ENCODE measurements around the gene DNAI1.
"Not testable (repeated sequence)": the region's sequence is repeated elsewhere in the genome, so short reads cannot be mapped to it uniquely, and the experiment has no call there.

The DNAI1 gene

GRCh38 chr9:34513567-34514214 lies 55.1 kb downstream of the DNAI1 start:
- no peak for DNase-seq (ENCODE audit: low read depth)

GRCh38 chr9:34514401-34514800 lies 55.8 kb downstream of the DNAI1 start:
- no peak for DNase-seq (ENCODE audit: low read depth)

- no peak for DNase-seq (ENCODE audit: low read depth)
Measured at GRCh38 chr9:34514816-34515215, 56.2 kb downstream of the DNAI1 start.

- DNase-seq (ENCODE audit: low read depth): no peak
Measured at GRCh38 chr9:34515959-34516358, 57.4 kb downstream of the DNAI1 start.

GRCh38 chr9:34517185-34517584 lies 58.6 kb downstream of the DNAI1 start:
- no peak for DNase-seq (ENCODE audit: low read depth)

- DNase-seq (ENCODE audit: low read depth): no peak
Measured at GRCh38 chr9:34518110-34518616, 59.6 kb downstream of the DNAI1 start.

GRCh38 chr9:34518896-34519295 lies 60.3 kb downstream of the DNAI1 start:
- no peak for DNase-seq (ENCODE audit: low read depth)

GRCh38 chr9:34519321-34520020 lies 60.9 kb downstream of the DNAI1 start:
- no peak for DNase-seq (ENCODE audit: low read depth)

GRCh38 chr9:34520096-34520495 lies 61.5 kb downstream of the DNAI1 start:
- DNase-seq (ENCODE audit: low read depth): no peak

GRCh38 chr9:34520505-34521385 lies 62.1 kb downstream of the DNAI1 start:
- no peak for DNase-seq (ENCODE audit: low read depth)

GRCh38 chr9:34521406-34522045 lies 62.9 kb downstream of the DNAI1 start:
- no peak for DNase-seq (ENCODE audit: low read depth)

- no peak for DNase-seq (ENCODE audit: low read depth)
Measured at GRCh38 chr9:34522091-34522887, 63.7 kb downstream of the DNAI1 start.

- DNase-seq (ENCODE audit: low read depth): peak; percentile 93
Measured at GRCh38 chr9:34522971-34523797, 64.6 kb downstream of the DNAI1 start, which contains the start of gene ENHO. TSS of gene ENHO (minus strand) at chr9:34522990. CDS start at chr9:34521695, 1,295 bp downstream.

GRCh38 chr9:34524349-34524748 lies 65.7 kb downstream of the DNAI1 start:
- no peak for DNase-seq (ENCODE audit: low read depth)

GRCh38 chr9:34526026-34526425 lies 67.4 kb downstream of the DNAI1 start:
- no peak for DNase-seq (ENCODE audit: low read depth)

- DNase-seq (ENCODE audit: low read depth): not testable (repeated sequence)
Measured at GRCh38 chr9:34532041-34532440, 73.4 kb downstream of the DNAI1 start.

- no peak for DNase-seq (ENCODE audit: low read depth)
Measured at GRCh38 chr9:34536685-34537084, 78.1 kb downstream of the DNAI1 start.

- no peak for DNase-seq (ENCODE audit: low read depth)
Measured at GRCh38 chr9:34540827-34541226, 82.2 kb downstream of the DNAI1 start.

- no peak for DNase-seq (ENCODE audit: low read depth)
Measured at GRCh38 chr9:34541540-34541939, 82.9 kb downstream of the DNAI1 start.

GRCh38 chr9:34544035-34544434 lies 85.4 kb downstream of the DNAI1 start:
- no peak for DNase-seq (ENCODE audit: low read depth)
